ENCODE data around the gene ICE2.

The ICE2 gene

GRCh38 chr15:60458721-60459120 lies 20.2 kb downstream of the ICE2 start:
- DNase-seq = no peak

DNA sequence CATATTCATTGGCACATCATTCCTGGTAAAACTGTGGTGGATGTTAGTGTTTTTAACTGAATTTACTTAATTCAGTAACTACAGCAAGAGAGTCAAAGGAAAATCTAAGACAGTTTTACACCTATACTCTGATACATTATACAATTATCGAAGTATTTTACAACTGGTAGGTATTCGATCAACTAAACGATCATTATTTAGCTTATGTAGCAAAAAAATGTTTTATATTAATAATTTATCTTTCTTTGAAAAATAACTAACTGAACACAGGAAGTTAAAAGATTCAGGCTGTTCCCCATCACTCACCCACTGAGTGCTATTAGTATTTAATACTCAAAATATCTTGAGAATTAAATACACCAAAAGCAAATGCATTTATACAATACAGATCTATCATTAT lies 21.0 kb downstream of the ICE2 start:
- no peaks in the 10 kb centered on the region for H3K79me2 ChIP-seq (ENCODE audit: low read length)
- no peaks in the 10 kb centered on the region for H3K27me3 ChIP-seq (replicated peaks; ENCODE audit: insufficient read depth, low read length)
- H4K20me1 ChIP-seq (ENCODE audit: insufficient read depth, low read length) = no peaks in the 10 kb centered on the region
- H3K36me3 ChIP-seq (replicated peaks; ENCODE audit: insufficient read depth, low read length) = no peaks in the 10 kb centered on the region
- TF ChIP-seq CTCF (IDR thresholded peaks at IDR 0.05; ENCODE audit: low read length) (no peak), EZH2phosphoT487 (IDR thresholded peaks at IDR 0.05; ENCODE audit: low read length) (no peak), EZH2 (optimal IDR thresholded peaks at IDR 0.05; ENCODE audit: low read depth, low read length) (no peak)
- H3K9ac ChIP-seq (ENCODE audit: low read length) = no peak overlapping the region
- no peak for DNase-seq
- H3K27ac ChIP-seq (ENCODE audit: low read length) = no peak overlapping the region
- no peak overlapping the region for H2AFZ ChIP-seq (ENCODE audit: low read length)
- H3K4me3 ChIP-seq (ENCODE audit: low read length) = no peak overlapping the region
- H3K4me1 ChIP-seq (ENCODE audit: low read length) = no peaks in the 10 kb centered on the region
- no peaks in the 10 kb centered on the region for H3F3A ChIP-seq (ENCODE audit: insufficient read depth, low read length)
- no peaks in the 10 kb centered on the region for H3K9me3 ChIP-seq (replicated peaks; ENCODE audit: insufficient read depth, low read length)
- no peaks in the 10 kb centered on the region for H3K9me2 ChIP-seq (replicated peaks; ENCODE audit: insufficient read depth, low read length)
- H3K4me2 ChIP-seq (ENCODE audit: low read depth, low read length) = no peak overlapping the region

More at GRCh38 chr15:60458721-60459120, 20.2 kb downstream of the ICE2 start:
- Histone ChIP-seq H3K9ac (ENCODE audit: low read length) (no peak overlapping the region), H3K27me3 (replicated peaks; ENCODE audit: insufficient read depth, low read length) (no peaks in the 10 kb centered on the region), H2AFZ (ENCODE audit: low read length) (no peak overlapping the region), H3K4me2 (ENCODE audit: low read depth, low read length) (no peak overlapping the region), H4K20me1 (ENCODE audit: insufficient read depth, low read length) (no peaks in the 10 kb centered on the region), H3K79me2 (ENCODE audit: low read length) (no peaks in the 10 kb centered on the region), H3K4me1 (ENCODE audit: low read length) (no peaks in the 10 kb centered on the region), H3K9me2 (replicated peaks; ENCODE audit: insufficient read depth, low read length) (no peaks in the 10 kb centered on the region), H3K27ac (ENCODE audit: low read length) (no peak overlapping the region), H3K9me3 (replicated peaks; ENCODE audit: insufficient read depth, low read length) (no peaks in the 10 kb centered on the region), H3K4me3 (ENCODE audit: low read length) (no peak overlapping the region), H3F3A (ENCODE audit: insufficient read depth, low read length) (no peaks in the 10 kb centered on the region), H3K36me3 (replicated peaks; ENCODE audit: insufficient read depth, low read length) (no peaks in the 10 kb centered on the region)
- TF ChIP-seq EZH2 (optimal IDR thresholded peaks at IDR 0.05; ENCODE audit: low read depth, low read length) (no peak), CTCF (IDR thresholded peaks at IDR 0.05; ENCODE audit: low read length) (no peak), EZH2phosphoT487 (IDR thresholded peaks at IDR 0.05; ENCODE audit: low read length) (no peak)

DNA sequence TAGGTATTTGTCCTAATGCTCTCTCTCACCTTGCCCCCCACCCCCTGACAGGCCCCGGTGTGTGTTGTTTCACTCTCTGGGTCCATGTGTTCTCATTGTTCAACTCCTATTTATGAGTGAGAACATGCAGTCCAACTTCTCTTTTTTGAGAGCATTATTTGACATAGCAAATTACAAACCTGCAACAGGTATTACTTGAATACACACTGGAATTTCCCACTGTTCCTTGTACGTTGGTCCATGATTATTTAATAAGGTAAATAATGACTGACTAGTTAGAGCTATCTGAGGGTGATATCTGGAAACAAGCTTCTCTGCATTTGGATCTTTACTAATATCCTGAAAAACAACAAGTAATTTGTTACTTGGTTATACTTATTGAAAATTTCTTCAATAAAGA lies 24.1 kb downstream of the ICE2 start:
- Histone ChIP-seq H3K4me2 (ENCODE audit: low read depth, low read length) (no peak overlapping the region), H3K9ac (ENCODE audit: low read length) (no peak overlapping the region), H3K9me2 (replicated peaks; ENCODE audit: insufficient read depth, low read length) (no peaks in the 10 kb centered on the region), H3K27ac (ENCODE audit: low read length) (no peak overlapping the region), H3K36me3 (replicated peaks; ENCODE audit: insufficient read depth, low read length) (no peaks in the 10 kb centered on the region), H3K79me2 (ENCODE audit: low read length) (no peaks in the 10 kb centered on the region), H2AFZ (ENCODE audit: low read length) (no peak overlapping the region), H4K20me1 (ENCODE audit: insufficient read depth, low read length) (no peaks in the 10 kb centered on the region), H3K27me3 (replicated peaks; ENCODE audit: insufficient read depth, low read length) (no peaks in the 10 kb centered on the region), H3F3A (ENCODE audit: insufficient read depth, low read length) (no peaks in the 10 kb centered on the region), H3K9me3 (replicated peaks; ENCODE audit: insufficient read depth, low read length) (no peaks in the 10 kb centered on the region), H3K4me3 (ENCODE audit: low read length) (no peak overlapping the region), H3K4me1 (ENCODE audit: low read length) (no peaks in the 10 kb centered on the region)
- no peak for DNase-seq
- TF ChIP-seq EZH2 (optimal IDR thresholded peaks at IDR 0.05; ENCODE audit: low read depth, low read length) (no peak), EZH2phosphoT487 (IDR thresholded peaks at IDR 0.05; ENCODE audit: low read length) (no peak), CTCF (IDR thresholded peaks at IDR 0.05; ENCODE audit: low read length) (no peak)
